GM23248 (cell line): ENCODE measurements around the gene ALG1. TPM values are rescaled to one million over a fixed set of nuclear protein-coding genes. Genes with fewer than 3 reads are reported as not detected.

Source experiments
- DNase-seq: peaks from one replicate; pipeline ENCODE4 v3.0.0-alpha.2; 2015
- H2AFZ ChIP-seq: fragments of 200-600 bp; sonication (generic); 2 replicates; pipeline ENCODE4 v1.6.1; 2016; ENCODE audit warnings: antibody characterized with exemption
- H3F3A ChIP-seq: fragments of 200-600 bp; sonication (generic); 2 replicates; pipeline ENCODE4 v1.6.1; 2016; ENCODE audit warnings: mild to moderate bottlenecking, antibody characterized with exemption, mixed run types; ENCODE audit not compliant: insufficient read depth
- H3K27ac ChIP-seq: fragments of 200-600 bp; sonication (generic); 2 replicates; pipeline ENCODE4 v1.5.1; 2016; ENCODE audit warnings: mild to moderate bottlenecking
- H3K27me3 ChIP-seq: fragments of 200-600 bp; sonication (generic); replicated peaks from 2 replicates; pipeline ENCODE4 v1.6.1; 2016; ENCODE audit warnings: mild to moderate bottlenecking; ENCODE audit not compliant: insufficient read depth
- H3K36me3 ChIP-seq: fragments of 200-600 bp; sonication (generic); 2 replicates; pipeline ENCODE4 v1.6.1; 2016; ENCODE audit warnings: low read depth, mild to moderate bottlenecking
- H3K4me1 ChIP-seq: fragments of 200-600 bp; sonication (generic); 2 replicates; pipeline ENCODE4 v1.6.1; 2016; ENCODE audit warnings: mild to moderate bottlenecking; ENCODE audit not compliant: insufficient read depth
- H3K4me2 ChIP-seq: fragments of 200-600 bp; sonication (generic); one replicate; pipeline ENCODE4 v1.6.1; 2016; ENCODE audit warnings: mild to moderate bottlenecking; ENCODE audit not compliant: unreplicated experiment
- H3K4me3 ChIP-seq: fragments of 200-600 bp; sonication (generic); 2 replicates; pipeline ENCODE4 v1.5.1; 2016; ENCODE audit warnings: mild to moderate bottlenecking
- H3K79me2 ChIP-seq: fragments of 200-600 bp; sonication (generic); 2 replicates; pipeline ENCODE4 v1.6.1; 2016; ENCODE audit warnings: mild to moderate bottlenecking; ENCODE audit not compliant: insufficient read depth
- H3K9ac ChIP-seq: fragments of 200-600 bp; sonication (generic); 2 replicates; pipeline ENCODE4 v1.6.1; 2016; ENCODE audit warnings: mild to moderate bottlenecking
- H3K9me2 ChIP-seq: fragments of 200-600 bp; sonication (generic); 2 replicates; pipeline ENCODE4 v1.6.1; 2016; ENCODE audit warnings: mixed run types, mild to moderate bottlenecking, moderate library complexity; ENCODE audit not compliant: insufficient read depth
- H3K9me3 ChIP-seq: fragments of 200-600 bp; sonication (generic); one replicate; pipeline ENCODE4 v1.6.1; 2017; ENCODE audit warnings: low read depth
- H4K20me1 ChIP-seq: fragments of 200-600 bp; sonication (generic); 2 replicates; pipeline ENCODE4 v1.6.0; 2016; ENCODE audit not compliant: insufficient read depth
- EZH2 ChIP-seq: fragments of 200-600 bp; sonication (generic); IDR thresholded peaks from 2 replicates; pipeline ENCODE4 v1.6.1; 2018; ENCODE audit warnings: antibody characterized with exemption, mild to moderate bottlenecking; ENCODE audit not compliant: insufficient read depth, poor library complexity, severe bottlenecking
- EZH2phosphoT487 ChIP-seq: fragments of 200-600 bp; sonication (generic); IDR thresholded peaks from 2 replicates; pipeline ENCODE4 v1.6.1; 2018; ENCODE audit warnings: antibody characterized with exemption, moderate library complexity, mild to moderate bottlenecking, low read depth; ENCODE audit not compliant: insufficient read depth
- WGBS, 2 experiments: methylation state at CpG; one replicate each; pipeline ENCODE4 v1.1.6; 2015 to 2017; ENCODE audit warnings: low lambda C conversion rate in 2 of 2, low coverage in 1 of 2; ENCODE audit errors: missing lambda C conversion rate in 2 of 2; 5-methylcytosine and 5-hydroxymethylcytosine counted together
- in situ Hi-C: fragments of 300-500 bp; cut with MboI; formaldehyde crosslinking; loops from 2 replicates; pipeline ENCODE4 v1.15.0; 2020
- polyA plus RNA-seq: library from polyadenylated mRNA; unstranded; fragments of >200 nt; fragmentation: Nextera tagmentation; extraction: Ambion mirVana; gene quantifications from 2 replicates; pipeline ENCODE4 v1.2.1, GENCODE V29; 2016
- total RNA-seq: library from RNA; depleted of rRNA; stranded (reverse); fragments of >200 nt; shearing (Covaris generic); gene quantifications from 2 replicates; pipeline ENCODE4 v1.2.3, GENCODE V29; 2014

ALG1 gene
- total and polyA plus RNA-seq, 2 experiments from 2014 or later: 36.5 to 45.4 TPM

DNA sequence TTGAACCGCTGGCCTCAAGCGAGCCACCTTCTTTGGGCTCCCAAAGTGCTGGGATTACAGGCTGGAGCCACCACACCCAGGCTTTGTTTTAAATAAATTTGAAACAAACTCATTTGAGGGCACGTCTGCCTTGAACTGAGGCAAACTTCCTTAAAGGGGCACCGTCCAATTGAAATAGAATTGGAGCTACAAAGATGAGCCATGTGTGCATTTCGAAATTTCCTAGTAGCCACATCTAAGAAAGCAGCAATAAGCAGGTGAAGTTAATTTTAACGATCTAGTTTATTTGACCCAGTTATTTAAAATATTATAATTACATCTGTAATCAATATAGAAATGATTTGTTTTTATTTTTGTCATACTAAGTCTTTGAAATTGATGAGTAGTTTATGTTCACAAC lies 5.1 kb upstream of the ALG1 start:
- in situ Hi-C loops: no loop called here
- DNase-seq: no peak
- peaks cover 5% of the 10 kb centered on the region; the same call in 1 of the 2 replicates for H3F3A ChIP-seq
- H4K20me1 ChIP-seq: no peaks in the 10 kb centered on the region
- no peaks in the 10 kb centered on the region for H3K9me2 ChIP-seq
- no peak overlapping the region for H2AFZ ChIP-seq
- H3K4me1 ChIP-seq: peaks cover 4% of the 10 kb centered on the region
- no peak overlapping the region for H3K9ac ChIP-seq
- TF ChIP-seq EZH2phosphoT487: no peak
- no peak for TF ChIP-seq EZH2
- no peak overlapping the region for H3K4me3 ChIP-seq
- 43 to 44% methylated on average over 6 of the region's 6 CpGs for WGBS, 2 experiments
- H3K9me3 ChIP-seq: no peaks in the 10 kb centered on the region
- H3K27me3 ChIP-seq: peaks cover 8% of the 10 kb centered on the region; the same call in 1 of the 2 replicates
- H3K27ac ChIP-seq: no peak overlapping the region
- H3K36me3 ChIP-seq: no peaks in the 10 kb centered on the region
- H3K4me2 ChIP-seq: no peak overlapping the region
- no peaks in the 10 kb centered on the region for H3K79me2 ChIP-seq

DNA sequence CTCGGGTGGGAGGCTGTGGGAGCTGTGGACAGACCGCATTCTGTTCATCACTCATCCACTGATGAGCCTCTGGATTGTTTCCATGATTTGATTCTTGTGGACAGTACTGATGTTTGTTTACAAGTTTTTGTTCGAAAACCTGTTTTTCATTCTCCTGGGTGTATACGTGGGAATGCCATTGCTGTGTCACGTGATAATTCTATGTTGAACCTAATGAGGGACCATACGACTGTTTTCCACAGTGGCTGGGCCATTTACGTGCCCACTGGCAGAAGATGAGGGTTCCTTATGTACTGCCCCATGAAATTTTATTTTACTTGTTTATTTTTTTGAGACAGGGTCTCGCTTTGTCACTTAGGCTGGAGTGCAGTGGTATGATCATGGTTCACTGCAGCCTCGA lies 2.6 kb upstream of the ALG1 start:
- Histone ChIP-seq H3K27ac (no peak overlapping the region), H3K9me3 (no peaks in the 10 kb centered on the region), H3K9ac (no peak overlapping the region), H2AFZ (no peak overlapping the region), H3K4me1 (peaks cover 19% of the 10 kb centered on the region), H3K4me3 (no peak overlapping the region), H3F3A (peaks cover 18% of the 10 kb centered on the region), H3K79me2 (peaks cover 19% of the 10 kb centered on the region), H3K4me2 (no peak overlapping the region), H4K20me1 (no peaks in the 10 kb centered on the region), H3K36me3 (no peaks in the 10 kb centered on the region), H3K27me3 (peaks cover 8% of the 10 kb centered on the region; the same call in 1 of the 2 replicates), H3K9me2 (no peaks in the 10 kb centered on the region)
- in situ Hi-C loops: no loop called here
- DNase-seq: no peak
- TF ChIP-seq EZH2 (no peak), EZH2phosphoT487 (no peak)
- WGBS, 2 experiments: 58 to 68% methylated on average over 9 of the region's 9 CpGs

DNA sequence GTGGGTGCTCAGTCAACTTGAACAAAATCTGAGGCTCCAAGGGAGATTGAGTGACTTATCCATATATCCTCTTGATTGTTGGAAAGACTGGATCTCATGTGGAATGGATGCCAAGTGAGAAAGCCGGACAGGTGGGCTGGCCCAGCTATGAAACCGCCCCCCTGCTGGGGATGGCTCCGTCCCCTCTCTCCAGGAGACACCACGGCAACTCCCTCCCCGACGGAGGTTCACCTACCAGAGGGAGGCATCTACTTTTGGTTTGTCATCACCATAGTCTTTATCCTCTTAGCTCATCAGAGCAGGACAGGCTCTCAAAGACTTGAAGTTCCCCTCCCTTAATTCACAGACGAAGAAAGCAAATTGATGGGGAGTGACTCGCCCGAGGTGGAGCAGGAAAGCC lies 1.8 kb upstream of the ALG1 start:
- Histone ChIP-seq H2AFZ (no peak overlapping the region), H4K20me1 (no peaks in the 10 kb centered on the region), H3K79me2 (peaks cover 27% of the 10 kb centered on the region), H3K9me3 (no peaks in the 10 kb centered on the region), H3K4me2 (no peak overlapping the region), H3K4me1 (peaks cover 19% of the 10 kb centered on the region), H3K4me3 (no peak overlapping the region), H3K27ac (no peak overlapping the region), H3K9me2 (no peaks in the 10 kb centered on the region), H3K9ac (no peak overlapping the region), H3F3A (peaks cover 18% of the 10 kb centered on the region), H3K36me3 (no peaks in the 10 kb centered on the region), H3K27me3 (peaks cover 8% of the 10 kb centered on the region; the same call in 1 of the 2 replicates)
- in situ Hi-C loops: no loop called here
- TF ChIP-seq EZH2phosphoT487 (no peak), EZH2 (no peak)
- 75 to 83% methylated on average over 9 of the region's 9 CpGs for WGBS, 2 experiments
- DNase-seq: no peak

DNA sequence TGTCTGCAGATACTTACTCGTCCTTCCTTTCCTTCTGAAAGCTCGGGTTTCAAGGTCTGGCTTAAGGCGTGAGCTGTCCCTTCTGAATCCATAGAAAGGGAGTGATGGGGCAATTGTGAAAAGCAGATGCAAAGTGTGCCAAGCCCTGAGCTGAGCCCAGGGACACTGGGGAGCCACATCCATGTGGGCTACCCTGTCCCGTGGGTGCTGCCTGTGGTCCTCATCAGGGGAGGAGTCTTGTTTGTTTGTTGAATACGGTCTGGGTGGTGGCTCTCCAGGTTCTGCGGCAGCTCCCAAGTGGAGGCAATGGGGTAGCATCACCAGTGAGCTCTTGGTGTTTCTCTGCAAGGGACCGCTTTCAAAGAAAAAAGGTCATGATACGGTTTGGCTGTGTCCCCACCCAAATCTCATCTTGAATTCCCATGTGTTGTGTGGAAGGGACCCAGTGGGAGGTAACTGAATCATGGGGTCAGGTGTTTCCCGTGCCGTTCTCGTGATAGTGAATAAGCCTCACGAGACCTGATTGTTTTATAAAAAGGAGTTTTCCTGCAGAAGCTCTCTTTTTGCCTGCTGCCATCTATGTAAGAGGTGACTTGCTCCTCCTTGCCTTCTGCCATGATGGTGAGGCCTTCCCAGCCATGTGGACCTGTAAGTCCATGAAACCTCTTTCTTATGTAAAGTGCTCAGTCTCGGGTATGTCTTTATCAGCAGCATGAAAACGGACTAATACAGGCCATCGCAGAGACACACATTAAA lies 1.0 kb upstream of the ALG1 start:
- no peaks in the 10 kb centered on the region for H3K9me2 ChIP-seq
- no peak overlapping the region for H3K4me3 ChIP-seq
- H3K27ac ChIP-seq: no peak overlapping the region
- H3K4me2 ChIP-seq: no peak overlapping the region
- peaks cover 19% of the 10 kb centered on the region for H3K4me1 ChIP-seq
- H3K79me2 ChIP-seq: peaks cover 33% of the 10 kb centered on the region
- in situ Hi-C loops: no loop called here
- H3K27me3 ChIP-seq: peaks cover 8% of the 10 kb centered on the region; the same call in 1 of the 2 replicates
- H2AFZ ChIP-seq: peak overlapping the region; percentile 95
- no peaks in the 10 kb centered on the region for H3K36me3 ChIP-seq
- 83% methylated on average over 15 of the region's 15 CpGs for WGBS, 2 experiments
- no peak for DNase-seq
- no peak for TF ChIP-seq EZH2phosphoT487
- H3K9me3 ChIP-seq: no peaks in the 10 kb centered on the region
- H3F3A ChIP-seq: peaks cover 18% of the 10 kb centered on the region
- H3K9ac ChIP-seq: no peak overlapping the region; the same call in 1 of the 2 replicates
- H4K20me1 ChIP-seq: no peaks in the 10 kb centered on the region
